Upper lobe of left lung (tissue), 6 donors: ENCODE data around the gene ITPK1. TPM values are rescaled to one million over a fixed set of nuclear protein-coding genes. Genes with fewer than 3 reads are reported as not detected.

ENCODE experiments used
- ATAC-seq, 2 donors: fragments of 200-7000 bp; cut with Tn5 transposase; one replicate each; pipeline ENCODE4 v1.9.1; 2022; ENCODE audit warnings: mild to moderate bottlenecking in 2 of 2, moderate library complexity in 2 of 2; ENCODE audit not compliant: low FRiP score in 2 of 2
- DNase-seq, 2 donors: peaks; one replicate each; pipeline ENCODE4 v3.0.0-alpha.2; 2019 to 2020
- H3K27ac ChIP-seq, 4 donors: fragments of 200-600 bp; sonication (generic); one replicate each; pipeline ENCODE4 v1.5.1; 2016 to 2019
- H3K27me3 ChIP-seq, 4 donors: fragments of 200-600 bp; sonication (generic); one replicate each; pipeline ENCODE4 v1.5.1; 2017 to 2019
- H3K36me3 ChIP-seq, 4 donors: fragments of 200-600 bp; sonication (generic); one replicate each; pipeline ENCODE4 v1.5.1; 2016 to 2019
- H3K4me1 ChIP-seq, 4 donors: fragments of 200-600 bp; sonication (generic); one replicate each; pipeline ENCODE4 v1.5.1; 2018 to 2019
- H3K4me3 ChIP-seq, 4 donors: fragments of 200-600 bp; sonication (generic); one replicate each; pipeline ENCODE4 v1.5.1; 2017 to 2019; ENCODE audit warnings: mild to moderate bottlenecking in 2 of 4, moderate library complexity in 1 of 4
- H3K9me3 ChIP-seq, 4 donors: fragments of 200-600 bp; sonication (generic); one replicate each; pipeline ENCODE4 v1.5.1; 2018 to 2019
- EP300 ChIP-seq, 4 donors: sonication (generic); formaldehyde crosslinking; IDR thresholded peaks; one replicate each; pipeline ENCODE4 v1.5.1; 2017; ENCODE audit warnings: antibody characterized with exemption in 4 of 4, control low read depth in 2 of 4
- POLR2A ChIP-seq, 4 donors: fragments of 450-650 bp; IDR thresholded peaks; one replicate each; pipeline ENCODE4 v1.5.1; 2016 to 2017; ENCODE audit warnings: antibody characterized with exemption in 4 of 4, mild to moderate bottlenecking in 2 of 4
- POLR2AphosphoS5 ChIP-seq, 2 donors: sonication (generic); formaldehyde crosslinking; IDR thresholded peaks; one replicate each; pipeline ENCODE4 v1.5.1; 2017; ENCODE audit warnings: antibody characterized with exemption in 2 of 2
- WGBS, 2 donors: methylation state at CpG; one replicate each; pipeline ENCODE4 v1.1.5; 2017 to 2018; 5-methylcytosine and 5-hydroxymethylcytosine counted together
- total RNA-seq, 6 donors: library from RNA; depleted of rRNA in 4 of 6; stranded (reverse); fragments of >200 nt in 4 of 6; gene quantifications; one replicate each; pipeline versions ENCODE4 v1.1.0 to v1.2.1, GENCODE V29; 2016 to 2021
- TF ChIP-seq, protein P1 (sequence below), 6 experiments: fragments of 450-650 bp in 4 of 6; fragments of 200-600 bp in 2 of 6; sonication (generic) in 2 of 6; IDR thresholded peaks; one replicate each; pipeline ENCODE4 v1.5.1; 2016 to 2019; ENCODE audit warnings: antibody characterized with exemption in 6 of 6
- donor health status: DM: no; HTN: no; CAD: no; lungs with moderate emphysema.
- donor health status: DM: no; HTN: yes; CAD: no; lungs with severe emphysema.

ITPK1 gene
- total RNA-seq, 6 donors from 2014 or later, result 41.9 to 128 (median 86.1) TPM

DNA sequence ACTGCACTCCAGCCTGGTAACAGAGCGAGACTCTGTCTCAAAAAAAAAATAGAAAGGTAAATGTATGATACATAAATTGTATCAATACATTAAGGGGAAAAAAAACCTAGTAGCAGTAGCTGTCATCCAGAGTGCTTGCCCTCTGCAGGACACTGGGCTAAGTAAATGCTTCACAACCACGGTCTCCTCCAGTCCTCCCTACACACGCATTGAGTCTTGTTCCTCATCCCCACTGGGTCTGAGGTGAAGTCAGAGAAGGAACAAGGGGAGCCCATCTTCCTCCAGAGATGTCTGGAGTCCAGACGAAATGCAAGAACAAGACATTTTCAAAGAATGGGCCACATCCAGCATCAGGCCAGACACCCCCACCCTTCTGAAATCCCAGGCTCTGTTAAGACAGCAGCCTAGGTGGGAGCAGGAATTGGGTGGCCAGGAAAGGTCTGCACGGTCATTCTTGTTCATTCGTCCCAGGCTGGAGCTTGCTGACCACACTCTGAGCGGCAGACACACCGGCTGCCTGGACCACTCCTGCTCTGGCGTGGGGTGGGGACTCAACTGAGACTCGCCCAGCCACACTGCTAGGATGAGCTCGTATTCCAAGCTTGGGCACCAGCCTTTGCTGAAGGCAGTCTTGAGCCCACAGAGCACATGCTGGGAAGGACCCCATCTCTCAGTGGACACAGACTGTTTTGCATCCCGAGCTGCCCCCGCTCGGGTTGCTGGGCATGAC, 147.3 kb downstream of the ITPK1 start:
- no peak overlapping the region for H3K27ac ChIP-seq
- H3K36me3 ChIP-seq, result no peaks in the 10 kb centered on the region
- no peaks in the 10 kb centered on the region for H3K27me3 ChIP-seq
- WGBS, 2 donors, result 90 to 95% methylated on average over 8 to 14 of the region's 14 CpGs
- no peak overlapping the region for H3K4me3 ChIP-seq
- peak in 1 of 2 donors; percentile 46 for DNase-seq
- TF ChIP-seq, protein P1, sequence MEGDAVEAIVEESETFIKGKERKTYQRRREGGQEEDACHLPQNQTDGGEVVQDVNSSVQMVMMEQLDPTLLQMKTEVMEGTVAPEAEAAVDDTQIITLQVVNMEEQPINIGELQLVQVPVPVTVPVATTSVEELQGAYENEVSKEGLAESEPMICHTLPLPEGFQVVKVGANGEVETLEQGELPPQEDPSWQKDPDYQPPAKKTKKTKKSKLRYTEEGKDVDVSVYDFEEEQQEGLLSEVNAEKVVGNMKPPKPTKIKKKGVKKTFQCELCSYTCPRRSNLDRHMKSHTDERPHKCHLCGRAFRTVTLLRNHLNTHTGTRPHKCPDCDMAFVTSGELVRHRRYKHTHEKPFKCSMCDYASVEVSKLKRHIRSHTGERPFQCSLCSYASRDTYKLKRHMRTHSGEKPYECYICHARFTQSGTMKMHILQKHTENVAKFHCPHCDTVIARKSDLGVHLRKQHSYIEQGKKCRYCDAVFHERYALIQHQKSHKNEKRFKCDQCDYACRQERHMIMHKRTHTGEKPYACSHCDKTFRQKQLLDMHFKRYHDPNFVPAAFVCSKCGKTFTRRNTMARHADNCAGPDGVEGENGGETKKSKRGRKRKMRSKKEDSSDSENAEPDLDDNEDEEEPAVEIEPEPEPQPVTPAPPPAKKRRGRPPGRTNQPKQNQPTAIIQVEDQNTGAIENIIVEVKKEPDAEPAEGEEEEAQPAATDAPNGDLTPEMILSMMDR (IDR thresholded peaks at IDR 0.05), result no peak
- TF ChIP-seq POLR2AphosphoS5 (IDR thresholded peaks at IDR 0.05) (no peak), POLR2A (IDR thresholded peaks at IDR 0.05) (no peak), EP300 (IDR thresholded peaks at IDR 0.05) (no peak)
- ATAC-seq, result peak in 1 of 2 donors; percentile 25
- H3K4me1 ChIP-seq, result peaks cover 7 to 16% (median 11%) of the 10 kb centered on the region in 4 donors
- H3K9me3 ChIP-seq, result no peaks in the 10 kb centered on the region

DNA sequence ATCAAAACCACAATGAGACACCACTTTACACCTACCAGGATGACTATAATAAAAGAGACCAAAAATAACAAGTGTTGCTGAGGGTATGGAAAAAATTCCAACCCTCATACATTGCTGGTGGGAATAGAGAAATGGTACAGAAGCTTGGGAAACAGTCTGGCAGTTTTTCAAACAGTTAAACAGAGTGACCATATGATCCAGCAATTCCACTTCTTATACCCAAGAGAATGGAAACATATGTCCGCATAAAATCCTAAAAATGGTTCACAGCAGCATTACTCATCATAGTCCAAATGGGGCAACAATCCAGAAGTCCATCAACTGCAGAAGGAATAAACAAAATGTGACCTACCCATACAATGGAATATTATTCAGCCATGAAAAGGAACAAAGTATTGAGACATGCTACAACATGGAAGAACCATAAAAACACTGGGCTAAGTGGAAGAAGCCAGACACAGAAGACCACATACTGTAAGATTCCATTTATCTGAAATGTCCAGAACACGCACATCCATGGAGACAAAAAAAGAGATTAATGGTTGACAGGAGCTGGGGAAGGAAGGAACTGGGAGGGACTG, 148.3 kb downstream of the ITPK1 start:
- H3K4me1 ChIP-seq, result peaks cover 0 to 16% (median 11%) of the 10 kb centered on the region in 4 donors
- H3K27ac ChIP-seq, result no peak overlapping the region
- ATAC-seq (no peak), DNase-seq (no peak)
- H3K36me3 ChIP-seq, result peaks cover 0 to 3% (median under 1%) of the 10 kb centered on the region in 4 donors
- H3K9me3 ChIP-seq, result no peaks in the 10 kb centered on the region
- no peak for TF ChIP-seq POLR2A (IDR thresholded peaks at IDR 0.05)
- no peak for TF ChIP-seq EP300 (IDR thresholded peaks at IDR 0.05)
- no peaks in the 10 kb centered on the region for H3K27me3 ChIP-seq
- 92 to 94% methylated on average over 2 of the region's 2 CpGs for WGBS, 2 donors
- H3K4me3 ChIP-seq, result no peak overlapping the region

DNA sequence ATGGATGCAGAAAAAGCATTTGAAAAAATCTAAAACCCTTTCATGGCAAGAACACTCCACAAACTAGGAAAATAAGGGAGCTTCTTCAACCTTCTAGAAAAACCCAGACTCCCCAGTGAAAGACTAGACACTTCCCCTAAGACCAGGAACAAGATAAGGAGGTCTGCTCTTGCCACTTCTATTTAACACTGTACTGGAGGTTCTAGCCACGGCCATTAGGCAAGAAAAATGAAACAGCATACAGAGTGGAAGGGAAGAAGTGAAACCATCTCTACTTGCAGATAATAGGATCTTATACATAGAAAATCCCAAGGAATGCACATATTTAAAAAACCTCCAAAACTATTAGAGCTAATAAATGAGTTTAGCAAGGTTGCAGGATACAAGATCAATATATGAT, 150.4 kb downstream of the ITPK1 start:
- no peak for DNase-seq
- Histone ChIP-seq H3K9me3 (no peaks in the 10 kb centered on the region), H3K27ac (peak overlapping the region in 1 of 4 donors; percentile 13), H3K36me3 (peaks cover 0 to 19% (median 16%) of the 10 kb centered on the region in 4 donors), H3K4me3 (no peak overlapping the region), H3K4me1 (peaks cover 0 to 16% (median 11%) of the 10 kb centered on the region in 4 donors), H3K27me3 (no peaks in the 10 kb centered on the region)
- no peak for ATAC-seq
- TF ChIP-seq POLR2AphosphoS5 (IDR thresholded peaks at IDR 0.05) (no peak), POLR2A (IDR thresholded peaks at IDR 0.05) (no peak), EP300 (IDR thresholded peaks at IDR 0.05) (no peak)
- TF ChIP-seq, protein P1 (IDR thresholded peaks at IDR 0.05), result no peak
- 90 to 93% methylated on average over 1 of the region's 1 CpG for WGBS, 2 donors

DNA sequence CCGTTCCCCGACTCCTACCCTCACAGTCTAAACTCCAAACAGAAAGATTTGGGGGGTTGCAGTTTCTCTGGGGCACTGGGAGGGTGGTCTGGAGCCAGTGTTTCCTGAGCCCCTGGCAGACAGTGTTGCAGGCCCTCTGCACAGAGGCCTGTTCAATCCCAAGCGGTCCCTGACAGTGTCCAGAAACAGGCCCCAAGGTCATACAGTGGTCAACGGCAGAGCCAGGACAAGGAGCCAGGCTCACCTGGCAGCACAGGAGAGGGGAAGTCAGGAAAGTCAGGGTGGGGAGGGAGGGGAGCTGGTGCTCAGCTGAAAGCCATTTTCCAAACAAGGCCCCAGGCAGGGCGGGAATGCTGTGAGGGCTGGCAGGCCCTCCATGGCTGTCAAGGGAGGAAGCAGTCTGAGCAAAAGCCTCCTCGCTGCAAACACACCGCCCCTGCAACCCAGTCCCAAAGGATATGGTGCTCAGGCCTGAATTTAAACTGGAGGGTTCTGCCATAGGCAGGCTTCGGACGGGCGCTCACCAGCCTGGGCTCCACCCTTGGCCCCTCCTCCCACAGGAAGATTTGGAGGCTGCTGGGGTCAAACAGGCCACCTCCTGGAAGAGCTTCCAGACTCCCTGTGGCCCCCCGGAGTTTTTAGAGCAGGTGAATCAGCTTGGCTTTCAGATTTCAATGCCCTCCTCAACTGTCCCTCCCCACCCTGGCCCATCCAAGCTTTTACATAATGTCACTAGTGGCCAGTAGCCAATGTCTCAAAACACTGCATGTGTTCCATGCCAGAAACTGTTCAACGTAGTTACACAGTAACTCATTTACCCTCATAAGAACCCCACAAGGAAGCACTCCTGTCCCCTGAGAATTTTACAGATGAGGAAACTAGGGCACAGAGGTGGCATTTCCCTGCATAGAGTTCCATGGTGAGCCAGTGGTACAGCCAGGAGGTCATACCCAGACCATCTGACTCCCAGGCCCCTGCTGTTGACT, 151.3 kb downstream of the ITPK1 start:
- TF ChIP-seq POLR2AphosphoS5 (IDR thresholded peaks at IDR 0.05), result no peak
- no peak for TF ChIP-seq POLR2A (IDR thresholded peaks at IDR 0.05)
- TF ChIP-seq EP300 (IDR thresholded peaks at IDR 0.05), result no peak
- TF ChIP-seq, protein P1 (IDR thresholded peaks at IDR 0.05), result no peak
- Histone ChIP-seq H3K4me1 (peaks cover 0 to 16% (median 11%) of the 10 kb centered on the region in 4 donors), H3K4me3 (no peak overlapping the region), H3K9me3 (no peaks in the 10 kb centered on the region), H3K27ac (peak overlapping the region in 1 of 4 donors; percentile 13), H3K27me3 (no peaks in the 10 kb centered on the region), H3K36me3 (peaks cover 0 to 22% (median 18%) of the 10 kb centered on the region in 4 donors)
- peak in 1 of 2 donors; percentile 17 for DNase-seq
- no peak for ATAC-seq
- 90% methylated on average over 4 to 12 of the region's 12 CpGs for WGBS, 2 donors
